DMS53 treated with DMSO at 0.1 percent for 48 hours (cell line): ENCODE results near the gene DIS3L2.

Experiments
- DNase-seq: peaks from one replicate; lab custom pipeline; 2025; ENCODE audit not compliant: unreplicated experiment; lab: John Stamatoyannopoulos, UW

DIS3L2 gene

GRCh38 chr2:232049350-232049749 lies 87.8 kb downstream of the DIS3L2 start:
- DNase-seq, result no peak

- no peak for DNase-seq
These were observed 91.1 kb downstream of the DIS3L2 start for GRCh38 chr2:232052591-232052990.

- DNase-seq, result no peak
These were observed 92.3 kb downstream of the DIS3L2 start for GRCh38 chr2:232053777-232054176.

GRCh38 chr2:232058063-232058877 lies 96.8 kb downstream of the DIS3L2 start:
- DNase-seq, result no peak

GRCh38 chr2:232058931-232059330 lies 97.4 kb downstream of the DIS3L2 start:
- DNase-seq, result no peak

GRCh38 chr2:232061265-232061664 lies 99.8 kb downstream of the DIS3L2 start:
- no peak for DNase-seq

- no peak for DNase-seq
These were observed 111.5 kb downstream of the DIS3L2 start for GRCh38 chr2:232073026-232073425.

- no peak for DNase-seq
These were observed 112.2 kb downstream of the DIS3L2 start for GRCh38 chr2:232073699-232074098.

GRCh38 chr2:232075080-232075479 lies 113.6 kb downstream of the DIS3L2 start:
- no peak for DNase-seq

GRCh38 chr2:232075859-232076258 lies 114.3 kb downstream of the DIS3L2 start:
- DNase-seq, result no peak

- no peak for DNase-seq
These were observed 114.8 kb downstream of the DIS3L2 start for GRCh38 chr2:232076272-232076671.

- DNase-seq, result no peak
These were observed 115.2 kb downstream of the DIS3L2 start for GRCh38 chr2:232076736-232077135.

- DNase-seq, result no peak
These were observed 123.7 kb downstream of the DIS3L2 start for GRCh38 chr2:232085164-232085563.

- DNase-seq, result no peak
These were observed 124.4 kb downstream of the DIS3L2 start for GRCh38 chr2:232085826-232086425.

- DNase-seq, result no peak
These were observed 127.3 kb downstream of the DIS3L2 start for GRCh38 chr2:232088771-232089170.

- no peak for DNase-seq
These were observed 132.7 kb downstream of the DIS3L2 start for GRCh38 chr2:232094201-232094600.

- no peak for DNase-seq
These were observed 133.4 kb downstream of the DIS3L2 start for GRCh38 chr2:232094883-232095282.

GRCh38 chr2:232097260-232097659 lies 135.7 kb downstream of the DIS3L2 start:
- DNase-seq, result no peak

GRCh38 chr2:232097758-232098157 lies 136.2 kb downstream of the DIS3L2 start:
- DNase-seq, result no peak

- no peak for DNase-seq
These were observed 140.9 kb downstream of the DIS3L2 start for GRCh38 chr2:232102380-232102779.

GRCh38 chr2:232103140-232103737 lies 141.7 kb downstream of the DIS3L2 start:
- DNase-seq, result no peak

- DNase-seq, result no peak
These were observed 142.6 kb downstream of the DIS3L2 start for GRCh38 chr2:232104076-232104646.
